ENCODE results near the gene FMN1.
"Not testable (repeated sequence)": the region's sequence is repeated elsewhere in the genome, so short reads cannot be mapped to it uniquely, and the experiment has no call there.

FMN1 gene

GRCh38 chr15:32965897-32966296 is 228.6 kb downstream of the FMN1 start:
- DNase-seq, result no peak

DNA sequence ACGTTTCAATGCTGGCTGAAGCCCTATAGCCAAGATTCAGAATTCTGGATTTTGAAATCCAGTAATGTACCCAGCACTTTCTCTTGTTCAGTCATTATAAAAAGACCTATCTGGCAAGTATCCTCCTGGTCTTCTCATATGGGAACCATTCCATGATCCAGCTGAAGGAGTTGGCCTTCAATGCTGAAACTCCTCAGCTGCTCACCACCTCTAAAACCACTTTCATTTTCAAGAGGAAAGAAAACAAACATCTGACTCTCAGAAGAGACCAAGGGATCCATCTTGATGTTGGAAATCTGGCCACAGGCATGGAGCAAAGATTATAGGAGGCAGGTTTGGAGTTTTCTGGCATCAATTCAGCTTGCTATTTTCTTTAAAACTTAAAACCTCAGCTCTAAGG is 235.4 kb downstream of the FMN1 start:
- DNase-seq, result no peak

- no peak for DNase-seq
These were observed 237.3 kb downstream of the FMN1 start for GRCh38 chr15:32957219-32957618.

- no peak for DNase-seq
These were observed 237.8 kb downstream of the FMN1 start for GRCh38 chr15:32956711-32957110.

DNA sequence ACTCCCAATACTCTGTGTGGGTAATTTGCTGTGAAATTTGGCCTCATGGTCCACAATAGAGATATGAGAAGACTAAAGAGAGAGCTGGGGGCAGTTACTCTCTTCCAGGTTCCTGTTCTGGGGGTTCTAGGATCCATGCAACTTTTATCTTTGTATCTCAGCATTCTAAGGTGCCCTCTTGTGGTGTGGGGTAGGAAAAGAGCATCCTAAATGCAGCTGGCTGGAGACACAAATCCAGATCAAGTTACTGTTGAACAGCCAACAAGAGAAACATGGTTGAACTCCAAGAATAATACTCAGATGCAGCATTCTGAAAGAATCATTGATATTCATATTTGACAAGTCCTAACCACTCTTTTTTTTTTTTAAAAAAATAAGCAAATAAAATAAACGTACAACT is 238.5 kb downstream of the FMN1 start:
- DNase-seq, result no peak

DNA sequence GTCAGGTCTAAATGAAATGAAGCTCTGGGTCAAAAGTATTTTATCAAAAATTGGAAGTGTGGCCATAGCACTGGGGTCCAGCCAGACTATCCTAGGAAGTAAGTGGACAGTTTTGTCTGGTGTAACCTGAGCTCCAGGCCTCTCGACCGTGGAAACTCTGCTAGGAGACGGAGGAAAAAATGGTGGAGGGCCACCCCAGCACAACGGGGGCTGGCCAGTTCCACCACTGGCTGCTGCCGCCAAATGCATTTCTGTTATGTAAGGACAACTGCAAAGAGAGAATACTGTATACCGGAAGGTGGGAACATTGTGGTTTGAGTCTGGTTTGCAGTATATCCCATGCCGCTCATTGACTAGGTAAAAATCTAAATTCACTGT is 241.0 kb downstream of the FMN1 start:
- no peak for DNase-seq

DNA sequence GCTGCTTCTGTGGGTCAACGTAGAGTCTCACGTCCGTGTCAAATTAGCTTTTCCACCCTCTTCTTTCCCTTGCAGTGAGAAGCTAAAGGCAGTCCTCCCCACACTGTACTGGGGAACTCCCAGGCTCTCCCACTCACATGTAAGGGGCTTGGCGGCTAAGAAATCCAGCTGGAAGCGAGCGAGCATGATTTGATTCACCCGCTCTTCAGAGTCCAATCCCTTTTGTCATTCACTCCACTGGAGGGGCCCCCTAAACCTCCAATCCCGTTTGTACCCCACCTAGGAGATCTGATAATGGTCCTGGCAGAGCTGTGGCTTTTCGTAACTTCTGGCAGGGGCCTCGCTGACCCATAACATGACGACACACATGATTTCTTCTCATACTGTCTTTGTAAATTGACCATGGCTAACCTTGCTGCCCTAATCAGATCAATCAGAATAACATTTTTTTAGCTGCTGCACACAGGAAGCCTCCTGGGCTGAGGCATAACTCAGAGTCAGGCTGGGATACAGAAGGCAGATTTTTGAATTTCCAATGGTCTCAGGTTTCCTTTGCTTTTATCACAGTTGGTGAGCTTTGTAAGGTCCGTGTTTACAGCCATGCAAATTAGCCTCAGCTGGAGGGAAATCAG is 241.5 kb downstream of the FMN1 start:
- no peak for DNase-seq

DNA sequence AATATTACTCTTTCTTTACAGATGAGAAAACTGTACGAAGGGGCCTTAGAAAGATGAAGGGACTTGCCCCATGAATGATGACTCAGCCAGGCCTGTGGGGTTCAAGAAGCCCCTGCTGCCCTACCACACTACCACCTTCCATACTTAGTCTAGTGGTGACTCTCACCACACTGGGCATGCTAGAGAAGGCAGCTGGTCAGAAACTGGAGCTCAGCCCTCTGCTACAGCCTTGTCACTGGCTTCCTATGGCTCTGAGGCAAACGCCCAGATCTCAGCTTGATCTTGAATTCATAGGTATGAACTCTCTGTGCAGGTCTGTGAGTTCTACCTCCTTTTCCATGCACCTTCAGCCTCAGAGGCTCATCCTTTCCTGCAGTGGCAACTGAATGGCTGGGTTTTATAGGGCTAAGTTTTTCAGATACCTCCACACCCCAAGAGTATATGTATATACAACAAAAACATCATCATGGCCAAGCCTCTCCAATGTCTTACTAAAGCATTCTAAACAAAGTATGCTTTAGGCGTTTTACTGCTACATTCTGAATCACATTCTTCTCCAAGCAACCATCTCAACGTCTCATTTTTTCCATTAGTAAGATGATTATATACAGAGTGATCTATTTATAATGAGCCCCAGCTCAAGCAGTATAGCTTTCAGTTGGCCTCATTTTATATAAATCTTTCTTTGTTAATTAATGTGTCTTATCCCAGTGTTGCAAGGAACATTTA is 242.6 kb downstream of the FMN1 start:
- DNase-seq, result no peak

DNA sequence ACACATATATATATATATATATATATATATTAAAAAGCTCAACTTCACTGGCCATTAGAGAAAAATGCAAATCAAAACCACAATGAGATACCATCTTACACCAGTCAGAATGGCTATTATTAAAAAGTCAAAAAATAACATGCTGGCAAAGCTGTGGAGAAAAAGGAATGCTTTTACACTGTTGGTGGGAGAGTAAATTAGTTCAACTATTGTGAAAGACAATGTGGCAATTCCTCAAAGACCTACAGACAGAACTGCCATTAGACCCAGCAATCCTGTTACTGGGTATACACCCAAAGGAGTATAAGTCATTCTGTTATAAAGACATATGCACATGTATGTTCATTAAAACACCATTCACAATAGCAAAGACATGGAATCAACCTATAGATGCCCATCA is 244.5 kb downstream of the FMN1 start:
- not testable (repeated sequence) for DNase-seq

DNA sequence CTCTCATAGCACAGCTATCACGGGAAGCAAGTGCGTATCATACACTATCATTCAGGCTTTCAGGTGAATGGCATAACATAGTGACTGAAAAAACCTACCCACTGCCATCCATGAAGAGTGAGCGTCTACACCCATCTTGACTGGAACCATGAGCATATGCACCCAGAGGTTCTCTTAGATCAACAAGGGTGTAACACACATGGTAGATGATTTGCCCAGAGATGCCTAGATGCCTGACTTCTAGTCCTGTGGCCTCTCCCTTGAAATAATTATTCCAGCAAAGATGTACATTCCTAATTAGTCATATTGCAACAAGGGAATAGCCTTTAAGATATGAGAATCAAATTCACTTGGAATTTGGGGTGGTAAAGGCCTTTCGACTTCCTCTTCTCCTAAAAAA is 248.3 kb downstream of the FMN1 start:
- no peak for DNase-seq

GRCh38 chr15:32944431-32944830 is 250.1 kb downstream of the FMN1 start:
- no peak for DNase-seq

GRCh38 chr15:32943711-32944110 is 250.8 kb downstream of the FMN1 start:
- DNase-seq, result no peak

- DNase-seq, result no peak
These were observed 252.1 kb downstream of the FMN1 start for GRCh38 chr15:32942401-32942841.

DNA sequence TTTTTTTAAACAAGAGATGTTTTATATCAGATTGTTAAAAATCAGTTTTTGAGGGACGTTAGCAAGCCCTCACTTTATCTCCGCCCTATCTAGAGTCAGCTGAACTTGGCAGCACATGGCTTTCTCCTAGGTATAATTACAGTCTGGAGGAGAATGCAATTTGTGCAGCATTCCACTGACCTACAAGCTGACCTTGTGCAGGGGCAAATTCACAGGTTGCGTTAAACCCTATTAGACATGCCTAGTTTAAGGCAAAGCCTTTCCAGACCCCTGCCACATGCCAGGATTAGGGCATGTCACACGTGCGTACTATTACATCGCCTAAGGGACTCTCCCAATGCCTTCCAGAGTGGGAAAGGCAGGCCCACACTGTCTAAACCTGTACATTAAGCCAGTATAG is 252.7 kb downstream of the FMN1 start:
- DNase-seq, result no peak

DNA sequence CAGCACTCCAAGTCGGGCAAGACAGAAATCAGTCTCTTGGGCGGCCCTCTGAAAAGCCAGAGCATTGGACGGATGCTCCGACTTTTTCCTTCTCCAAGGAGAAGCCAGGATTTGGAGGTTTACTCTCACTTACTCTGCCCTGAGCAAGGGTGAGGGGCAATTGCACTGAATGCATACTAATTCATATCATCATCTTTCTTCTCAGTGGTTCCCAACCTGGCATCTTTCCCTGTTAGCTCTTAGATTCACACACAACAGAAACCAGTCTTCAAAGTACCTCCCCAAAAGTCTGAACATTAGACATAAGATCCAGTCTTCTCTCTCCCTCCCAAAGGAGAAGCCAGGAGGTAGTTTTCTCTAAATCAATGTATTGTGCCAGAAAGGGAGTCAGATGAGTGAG is 257.5 kb downstream of the FMN1 start:
- DNase-seq, result no peak

DNA sequence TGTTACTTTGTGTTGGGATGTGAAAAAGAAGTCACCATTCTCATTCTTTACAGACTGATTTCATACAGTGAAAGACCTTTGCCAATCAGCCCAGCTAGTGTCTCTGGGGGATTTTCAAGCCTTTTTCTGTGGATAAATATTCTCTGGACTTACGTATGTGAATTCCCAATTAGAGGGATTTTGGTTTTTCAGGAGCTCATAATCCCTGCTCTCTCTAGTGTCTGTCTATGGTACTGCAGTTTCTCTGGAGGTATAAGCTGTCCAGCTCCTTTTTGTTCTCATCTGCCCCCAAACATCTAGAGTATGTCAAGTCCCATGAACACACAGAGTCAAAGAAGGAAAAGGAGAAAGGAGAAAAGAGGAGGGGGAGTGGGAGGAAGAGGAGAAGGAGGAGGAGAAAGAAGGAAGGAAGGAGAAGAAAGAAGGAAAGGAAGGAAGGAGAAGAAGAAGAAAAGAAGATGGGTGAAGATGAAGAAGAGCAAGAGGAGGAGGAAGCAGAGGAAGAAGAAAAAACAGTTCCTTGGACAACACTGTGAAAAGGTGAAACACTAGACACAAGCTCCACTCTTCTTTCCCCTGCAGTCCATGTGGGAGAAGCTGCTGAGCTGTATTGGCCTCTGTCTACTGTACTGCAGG is 258.1 kb downstream of the FMN1 start:
- DNase-seq, result no peak

- DNase-seq, result no peak
These were observed 259.4 kb downstream of the FMN1 start for GRCh38 chr15:32935139-32935538.

DNA sequence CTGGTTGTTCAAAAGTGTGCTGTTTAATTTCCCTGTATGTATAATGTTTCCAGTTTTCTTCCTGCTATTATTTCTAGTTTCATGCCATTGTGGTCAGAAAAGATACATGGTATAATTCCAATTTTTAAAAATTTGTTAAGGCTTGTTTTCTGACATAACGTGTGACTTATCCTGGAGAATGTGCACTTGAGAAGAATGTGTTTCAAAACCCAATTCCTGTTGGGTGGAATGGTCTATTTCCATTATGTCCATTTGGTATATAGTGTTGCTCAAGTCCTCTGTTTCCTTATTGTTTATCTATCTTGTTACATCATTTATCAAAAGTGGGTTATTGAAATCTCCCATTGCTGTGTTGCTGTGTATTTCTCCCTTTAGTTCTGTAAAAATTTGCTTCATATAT is 261.3 kb downstream of the FMN1 start:
- DNase-seq, result no peak

DNA sequence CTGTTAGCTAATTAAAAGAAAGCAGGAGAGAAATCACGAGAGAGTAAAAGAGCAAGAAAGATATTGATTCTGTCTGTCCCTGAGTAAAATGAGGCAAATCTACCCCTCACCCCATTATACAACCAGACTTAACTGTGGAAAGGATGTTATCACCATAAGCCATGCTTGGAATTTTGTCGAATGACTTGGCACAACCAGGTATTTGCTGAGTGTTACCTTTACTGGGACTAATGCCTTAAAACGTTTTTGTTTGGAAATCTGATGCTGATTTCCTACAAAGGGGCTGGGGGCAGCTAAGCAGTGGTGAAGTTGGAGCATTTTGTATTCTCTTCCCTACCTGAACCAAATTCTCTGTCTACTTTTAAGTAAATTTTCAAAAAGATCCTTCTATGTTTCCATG is 265.6 kb downstream of the FMN1 start:
- no peak for DNase-seq

DNA sequence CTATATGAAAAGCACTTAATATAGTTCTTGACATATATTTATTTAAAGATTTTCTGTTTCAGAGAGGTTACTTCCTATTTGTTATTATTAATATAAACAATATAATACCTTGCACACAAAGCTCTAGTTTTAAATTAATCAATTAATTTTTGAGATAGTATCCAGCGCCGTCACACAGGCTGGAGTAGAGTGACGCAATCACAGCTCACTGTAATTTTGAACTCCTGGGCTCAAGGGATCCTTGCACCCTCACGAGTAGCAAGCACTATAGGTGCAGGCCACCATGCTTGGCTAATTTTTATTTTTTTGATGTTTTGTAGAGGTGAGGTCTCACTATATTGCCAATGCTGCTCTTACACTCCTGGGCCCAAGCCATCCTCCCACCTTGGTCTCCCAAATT is 267.4 kb downstream of the FMN1 start:
- DNase-seq, result no peak

DNA sequence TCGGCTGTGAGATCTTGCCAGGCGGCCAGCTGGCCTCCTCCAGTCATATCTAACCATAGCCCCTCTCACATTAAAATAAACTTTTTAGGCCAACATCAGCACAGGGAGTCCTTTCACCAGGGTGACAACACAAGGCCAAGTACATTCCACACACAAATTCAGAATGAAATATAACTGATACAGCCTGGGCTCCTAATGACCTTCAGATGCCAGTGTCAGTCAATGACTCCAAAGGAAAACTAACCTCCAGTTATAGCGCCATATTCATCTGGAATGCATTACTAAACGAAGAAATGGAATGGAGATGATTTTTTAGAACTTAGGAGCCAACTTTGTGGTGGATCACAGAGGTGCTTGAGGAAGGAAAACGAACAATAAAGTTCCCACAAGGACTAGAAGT is 271.3 kb downstream of the FMN1 start:
- no peak for DNase-seq

- no peak for DNase-seq
These were observed 272.0 kb downstream of the FMN1 start for GRCh38 chr15:32922541-32922940.

- DNase-seq, result no peak
These were observed 274.6 kb downstream of the FMN1 start for GRCh38 chr15:32919749-32920414.

GRCh38 chr15:32918547-32918946 is 276.0 kb downstream of the FMN1 start:
- no peak for DNase-seq

All from CD4-positive, alpha-beta T cell treated with Interleukin-4 for 4 hours (primary cell).